GM12874 (cell line): ENCODE data around the gene BBS1.

Experiments used
- TF ChIP-seq, protein P1 (sequence below): IDR thresholded peaks from 2 replicates; pipeline ENCODE4 v1.5.1; 2011; ENCODE audit warnings: low read depth, mild to moderate bottlenecking, control low read depth, low read length, moderate library complexity; ENCODE audit not compliant: insufficient read depth

BBS1 gene

DNA sequence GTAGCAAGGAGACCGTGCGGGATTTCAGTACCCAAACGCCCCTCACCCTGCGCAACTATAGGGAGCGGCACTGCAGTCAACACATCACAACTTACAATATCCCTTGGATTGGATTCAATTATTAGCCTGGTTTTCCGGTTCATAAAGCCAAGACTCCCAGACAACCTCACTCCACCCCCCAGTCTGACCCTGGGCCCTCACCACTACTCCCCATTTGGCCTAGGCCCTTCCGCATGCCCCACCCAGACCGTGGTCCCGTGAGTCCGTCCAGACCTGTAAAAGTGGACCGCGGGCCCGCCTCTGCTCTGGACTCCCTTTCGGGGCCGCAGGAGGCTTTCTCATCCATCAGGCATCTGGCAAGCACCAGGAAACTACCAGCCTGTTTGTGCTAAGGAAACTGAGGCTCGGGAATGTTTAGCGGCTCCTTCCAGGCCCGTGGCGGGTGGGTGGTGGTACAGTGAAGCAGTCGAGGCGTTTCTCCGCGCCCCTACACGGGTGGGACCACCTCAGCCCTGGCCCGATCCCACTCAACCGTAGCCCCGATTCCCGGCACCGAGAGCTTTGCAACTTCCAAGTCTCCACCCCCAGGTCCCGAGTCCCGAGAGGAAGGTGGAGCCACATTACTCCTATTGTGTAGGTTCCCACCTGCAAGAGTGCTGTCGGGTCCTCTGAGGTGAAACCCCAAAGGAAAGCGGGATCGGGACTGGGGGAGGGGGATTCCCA is 30.9 kb upstream of the BBS1 start:
- TF ChIP-seq, protein P1, sequence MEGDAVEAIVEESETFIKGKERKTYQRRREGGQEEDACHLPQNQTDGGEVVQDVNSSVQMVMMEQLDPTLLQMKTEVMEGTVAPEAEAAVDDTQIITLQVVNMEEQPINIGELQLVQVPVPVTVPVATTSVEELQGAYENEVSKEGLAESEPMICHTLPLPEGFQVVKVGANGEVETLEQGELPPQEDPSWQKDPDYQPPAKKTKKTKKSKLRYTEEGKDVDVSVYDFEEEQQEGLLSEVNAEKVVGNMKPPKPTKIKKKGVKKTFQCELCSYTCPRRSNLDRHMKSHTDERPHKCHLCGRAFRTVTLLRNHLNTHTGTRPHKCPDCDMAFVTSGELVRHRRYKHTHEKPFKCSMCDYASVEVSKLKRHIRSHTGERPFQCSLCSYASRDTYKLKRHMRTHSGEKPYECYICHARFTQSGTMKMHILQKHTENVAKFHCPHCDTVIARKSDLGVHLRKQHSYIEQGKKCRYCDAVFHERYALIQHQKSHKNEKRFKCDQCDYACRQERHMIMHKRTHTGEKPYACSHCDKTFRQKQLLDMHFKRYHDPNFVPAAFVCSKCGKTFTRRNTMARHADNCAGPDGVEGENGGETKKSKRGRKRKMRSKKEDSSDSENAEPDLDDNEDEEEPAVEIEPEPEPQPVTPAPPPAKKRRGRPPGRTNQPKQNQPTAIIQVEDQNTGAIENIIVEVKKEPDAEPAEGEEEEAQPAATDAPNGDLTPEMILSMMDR: no peak

DNA sequence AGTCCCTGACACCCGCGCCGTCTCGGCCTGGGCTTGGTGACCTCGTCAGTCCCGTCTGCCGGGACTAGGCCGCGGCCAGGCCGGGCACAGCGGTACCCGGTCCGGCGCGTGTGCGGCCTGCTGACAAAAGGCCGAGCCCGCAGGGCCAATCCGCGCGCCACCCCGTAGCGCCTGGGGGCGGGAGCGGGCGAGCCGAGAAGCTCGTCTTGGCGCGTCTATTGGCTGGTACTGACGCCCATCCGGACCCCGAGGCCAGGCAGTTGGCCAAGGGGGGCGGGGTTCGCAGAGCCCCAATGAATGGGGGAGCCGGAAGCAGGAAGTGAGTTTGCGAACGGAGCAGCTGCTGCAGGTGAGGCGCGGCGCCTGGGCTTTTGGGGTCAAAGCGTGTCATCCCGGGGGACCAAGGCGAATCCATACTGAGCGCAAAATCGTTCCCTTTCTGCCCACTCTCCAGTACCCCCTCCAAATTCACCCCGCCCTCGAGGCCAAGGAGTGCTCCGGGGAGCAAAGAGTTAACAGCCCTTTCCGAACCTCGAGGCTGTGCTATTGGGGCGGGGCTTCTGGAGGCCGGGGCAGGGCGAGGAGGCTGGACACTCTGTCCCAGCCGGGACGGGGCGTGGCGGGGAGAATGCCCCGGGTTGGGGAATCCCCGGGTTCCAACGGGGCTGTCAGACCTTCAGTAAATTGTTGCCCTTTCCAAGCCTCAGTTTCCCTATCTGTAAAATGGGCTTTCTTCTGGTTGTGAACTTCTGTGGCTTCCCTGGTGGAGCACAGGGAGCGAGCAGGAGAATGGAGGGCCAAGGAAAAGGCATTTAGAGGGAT is 30.1 kb upstream of the BBS1 start, which contains the start of gene DPP3:
DPP3 (plus strand) TSS at position 318 of the 822 bp plus-strand sequence. CDS start 1,767 bp downstream, outside the sequence.
- TF ChIP-seq, protein P1: no peak

DNA sequence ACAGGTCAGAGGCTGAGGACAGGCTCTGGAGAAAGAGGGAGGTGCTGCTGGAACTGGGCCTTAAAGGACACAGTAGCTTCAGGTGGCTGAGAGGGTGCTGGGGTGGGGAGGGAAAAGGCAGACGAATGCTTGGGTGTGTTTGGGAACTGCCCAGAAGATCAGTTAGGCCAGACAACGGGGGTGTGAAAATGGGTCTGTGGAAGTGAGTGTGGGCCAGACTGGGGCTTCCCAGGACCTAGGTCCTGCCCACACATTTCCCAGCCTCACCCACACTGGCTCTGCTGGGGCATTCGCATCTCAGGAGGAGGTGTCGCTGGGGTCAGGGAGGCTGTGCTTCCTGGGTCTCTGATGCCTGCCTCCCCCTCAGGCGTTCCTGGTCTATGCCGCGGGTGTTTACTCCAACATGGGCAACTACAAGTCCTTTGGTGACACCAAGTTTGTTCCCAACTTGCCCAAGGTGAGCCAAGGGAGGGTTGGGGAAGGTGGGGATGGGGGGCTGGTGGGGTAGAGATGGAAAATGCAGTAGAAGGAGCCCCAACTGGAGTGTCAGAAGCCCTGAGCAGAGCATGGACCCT is 25.5 kb upstream of the BBS1 start:
- TF ChIP-seq, protein P1: no peak

DNA sequence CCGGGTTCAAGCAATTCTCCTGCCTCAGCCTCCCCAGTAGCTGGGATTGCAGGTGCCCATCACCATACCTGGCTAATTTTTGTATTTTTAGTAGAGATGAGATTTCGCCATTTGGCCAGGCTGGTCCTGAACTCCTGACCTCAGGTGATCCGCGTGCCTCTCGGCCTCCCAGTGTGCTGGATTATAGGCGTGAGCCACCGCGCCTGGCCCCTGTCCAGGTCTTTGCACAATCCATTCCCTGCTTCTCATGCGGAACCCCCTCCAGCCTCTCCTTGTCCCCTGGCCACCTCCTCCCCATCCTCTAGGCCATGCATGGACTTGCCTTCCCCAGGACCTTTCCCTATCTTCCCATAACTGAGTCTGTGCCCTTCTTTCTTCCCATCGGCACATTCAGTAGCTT is 21.5 kb upstream of the BBS1 start:
- TF ChIP-seq, protein P1: no peak

DNA sequence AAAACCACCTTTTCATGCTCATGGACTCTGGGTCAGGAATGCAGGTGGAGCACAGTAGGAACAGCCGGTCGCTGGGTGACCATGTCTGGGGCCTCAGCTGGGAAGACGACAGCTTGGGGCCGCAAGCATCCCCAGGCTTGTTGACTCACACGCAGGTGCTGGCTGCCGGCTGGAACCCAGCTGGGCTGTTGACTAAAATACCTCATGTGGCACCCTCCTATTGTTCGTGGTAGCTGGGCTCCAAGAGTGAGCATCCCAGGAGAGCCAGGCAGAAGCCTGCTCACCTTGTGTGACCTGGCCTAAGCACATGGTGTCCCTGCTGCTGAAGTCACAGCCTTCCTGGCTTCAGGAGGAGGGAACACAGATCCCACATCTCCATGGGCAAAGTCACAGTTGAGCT is 20.8 kb upstream of the BBS1 start:
- TF ChIP-seq, protein P1: no peak

DNA sequence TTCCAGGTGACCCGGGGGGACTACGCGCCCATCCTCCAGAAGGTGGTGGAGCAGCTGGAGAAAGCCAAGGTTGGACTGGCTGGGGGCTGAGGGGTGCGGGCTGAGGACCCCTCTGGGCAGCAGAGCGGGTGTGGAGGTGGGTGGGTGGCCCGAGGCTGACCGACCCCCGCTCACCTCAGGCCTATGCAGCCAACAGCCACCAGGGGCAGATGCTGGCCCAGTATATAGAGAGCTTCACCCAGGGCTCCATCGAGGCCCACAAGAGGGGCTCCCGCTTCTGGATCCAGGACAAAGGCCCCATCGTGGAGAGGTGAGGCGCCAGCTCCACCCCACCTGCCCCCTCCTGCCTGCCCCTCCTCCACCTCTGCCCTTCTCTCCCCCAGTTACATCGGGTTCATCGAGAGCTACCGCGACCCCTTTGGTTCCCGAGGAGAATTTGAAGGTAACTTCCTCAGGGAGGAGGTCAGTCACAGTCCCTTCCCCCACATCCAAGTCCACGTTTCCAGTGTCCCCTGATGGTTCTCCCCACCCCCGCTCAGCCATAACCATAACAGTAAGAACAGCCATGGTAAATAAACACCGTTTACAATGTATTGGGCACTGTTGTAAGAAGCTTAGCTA is 19.0 kb upstream of the BBS1 start:
- TF ChIP-seq, protein P1: peak; percentile 52; the same call in 1 of the 2 replicates
